Activated CD4-positive, alpha-beta T cell treated with anti-CD3 and anti-CD28 coated beads, Interleukin-2, amount 50 U/mL, for 1 hour (primary cell): Measurements from ENCODE around the gene ABCC8.

ENCODE experiments used
- DNase-seq: peaks from one replicate; pipeline ENCODE4 v3.0.0-alpha.2; 2020

The ABCC8 gene

GRCh38 chr11:17423533-17424310 lies 52.9 kb downstream of the ABCC8 start:
- no peak for DNase-seq

GRCh38 chr11:17421781-17422180 lies 54.9 kb downstream of the ABCC8 start:
- no peak for DNase-seq

GRCh38 chr11:17418444-17419081 lies 58.1 kb downstream of the ABCC8 start:
- no peak for DNase-seq

- no peak for DNase-seq
Measured at GRCh38 chr11:17416492-17416891, 60.2 kb downstream of the ABCC8 start.

- no peak for DNase-seq
Measured at GRCh38 chr11:17415523-17416104, 61.0 kb downstream of the ABCC8 start.

- no peak for DNase-seq
Measured at GRCh38 chr11:17414992-17415391, 61.7 kb downstream of the ABCC8 start.

- DNase-seq, result no peak
Measured at GRCh38 chr11:17414317-17414737, 62.3 kb downstream of the ABCC8 start.

GRCh38 chr11:17413414-17414316 lies 63.0 kb downstream of the ABCC8 start:
- DNase-seq, result no peak

- DNase-seq, result no peak
Measured at GRCh38 chr11:17412488-17413180, 64.0 kb downstream of the ABCC8 start.

GRCh38 chr11:17411418-17411817 lies 65.2 kb downstream of the ABCC8 start:
- DNase-seq, result no peak

- DNase-seq, result no peak
Measured at GRCh38 chr11:17410606-17411379, 65.9 kb downstream of the ABCC8 start.

- DNase-seq, result no peak
Measured at GRCh38 chr11:17408641-17409040, 68.0 kb downstream of the ABCC8 start.

GRCh38 chr11:17408026-17408425 lies 68.6 kb downstream of the ABCC8 start:
- no peak for DNase-seq

GRCh38 chr11:17407575-17407974 lies 69.1 kb downstream of the ABCC8 start:
- no peak for DNase-seq

- DNase-seq, result no peak
Measured at GRCh38 chr11:17406818-17407149, 69.9 kb downstream of the ABCC8 start.

- DNase-seq, result no peak
Measured at GRCh38 chr11:17406082-17406817, 70.4 kb downstream of the ABCC8 start.

- DNase-seq, result no peak
Measured at GRCh38 chr11:17405232-17406005, 71.2 kb downstream of the ABCC8 start.

GRCh38 chr11:17403980-17404759 lies 72.5 kb downstream of the ABCC8 start:
- no peak for DNase-seq

GRCh38 chr11:17402486-17402885 lies 74.2 kb downstream of the ABCC8 start:
- DNase-seq, result no peak
